ENCODE data around the gene SZT2.
"Not testable (repeated sequence)": the region's sequence is repeated elsewhere in the genome, so short reads cannot be mapped to it uniquely, and the experiment has no call there.

SZT2 gene

GRCh38 chr1:43392702-43393101 lies 3.0 kb downstream of the SZT2 start:
- DNase-seq = no peak

- no peak for DNase-seq
These were observed 5.8 kb downstream of the SZT2 start for GRCh38 chr1:43395523-43395922.

- DNase-seq = no peak
These were observed 6.4 kb downstream of the SZT2 start for GRCh38 chr1:43396059-43396458.

- DNase-seq = no peak
These were observed 8.5 kb downstream of the SZT2 start for GRCh38 chr1:43398227-43398626.

GRCh38 chr1:43400441-43400840 lies 10.7 kb downstream of the SZT2 start:
- not testable (repeated sequence) for DNase-seq

- no peak for DNase-seq
These were observed 12.6 kb downstream of the SZT2 start for GRCh38 chr1:43402089-43402865.

GRCh38 chr1:43404353-43404752 lies 14.7 kb downstream of the SZT2 start:
- no peak for DNase-seq

GRCh38 chr1:43405219-43405875 lies 15.6 kb downstream of the SZT2 start:
- DNase-seq = no peak

GRCh38 chr1:43405876-43406234 lies 16.2 kb downstream of the SZT2 start:
- no peak for DNase-seq

GRCh38 chr1:43410571-43410970 lies 20.9 kb downstream of the SZT2 start:
- no peak for DNase-seq

GRCh38 chr1:43413426-43413825 lies 23.7 kb downstream of the SZT2 start:
- DNase-seq = not testable (repeated sequence)

GRCh38 chr1:43414634-43415223 lies 25.0 kb downstream of the SZT2 start:
- DNase-seq = peak; percentile 51

GRCh38 chr1:43415901-43416300 lies 26.2 kb downstream of the SZT2 start:
- no peak for DNase-seq

- DNase-seq = no peak
These were observed 29.2 kb downstream of the SZT2 start for GRCh38 chr1:43418858-43419257.

GRCh38 chr1:43419627-43420425 lies 30.1 kb downstream of the SZT2 start:
- DNase-seq = no peak

GRCh38 chr1:43420874-43421273 lies 31.2 kb downstream of the SZT2 start:
- no peak for DNase-seq

- no peak for DNase-seq
These were observed 31.7 kb downstream of the SZT2 start for GRCh38 chr1:43421396-43421795.

- no peak for DNase-seq
These were observed 32.5 kb downstream of the SZT2 start for GRCh38 chr1:43421976-43422750.

GRCh38 chr1:43422995-43423671 lies 33.4 kb downstream of the SZT2 start:
- DNase-seq = no peak

GRCh38 chr1:43423672-43424550 lies 34.2 kb downstream of the SZT2 start:
- no peak for DNase-seq

- no peak for DNase-seq
These were observed 35.3 kb downstream of the SZT2 start for GRCh38 chr1:43425045-43425444.

Data from CD4-positive, alpha-beta T cell treated with Interferon gamma for 1 hour (primary cell).